SJCRH30 (cell line): ENCODE measurements around the gene GSG1L. TPM values are rescaled to one million over a fixed set of nuclear protein-coding genes. Genes with fewer than 3 reads are reported as not detected.

Source experiments
- DNase-seq, 2 experiments: peaks; one replicate each; pipeline ENCODE4 v3.0.0-alpha.2; 2015 to 2020
- H3K27ac ChIP-seq: fragments of 250-450 bp; sonication (Bioruptor Pico); 2 replicates; pipeline ENCODE4 v1.5.1; 2020; ENCODE audit warnings: mild to moderate bottlenecking, moderate library complexity
- H3K27me3 ChIP-seq: fragments of 250-450 bp; sonication (Bioruptor Pico); 2 replicates; pipeline ENCODE4 v1.5.1; 2020; ENCODE audit warnings: mild to moderate bottlenecking, moderate library complexity
- H3K36me3 ChIP-seq: fragments of 250-450 bp; sonication (Bioruptor Pico); 2 replicates; pipeline ENCODE4 v1.5.1; 2020; ENCODE audit warnings: mild to moderate bottlenecking, moderate library complexity
- H3K4me1 ChIP-seq: fragments of 250-450 bp; sonication (Bioruptor Pico); 2 replicates; pipeline ENCODE4 v1.5.1; 2020; ENCODE audit warnings: mild to moderate bottlenecking, moderate library complexity
- H3K4me3 ChIP-seq: fragments of 250-450 bp; sonication (Bioruptor Pico); 2 replicates; pipeline ENCODE4 v1.5.1; 2020; ENCODE audit warnings: mild to moderate bottlenecking, moderate library complexity
- H3K9me3 ChIP-seq: fragments of 250-450 bp; sonication (Bioruptor Pico); replicated peaks from 2 replicates; pipeline ENCODE4 v1.5.1; 2020; ENCODE audit warnings: mild to moderate bottlenecking, moderate library complexity
- total RNA-seq: library from RNA; depleted of rRNA; stranded (reverse); fragments of >200 nt; shearing (Covaris generic); gene quantifications from 2 replicates; pipeline ENCODE4 v1.2.3, GENCODE V29; 2014

The GSG1L gene
- total RNA-seq, 1 experiment from 2014 or later = not detected

- H3K9me3 ChIP-seq = no peaks in the 10 kb centered on the region
- H3K4me3 ChIP-seq = no peak overlapping the region
- no peaks in the 10 kb centered on the region for H3K4me1 ChIP-seq
- H3K27me3 ChIP-seq = no peaks in the 10 kb centered on the region
- no peak for DNase-seq
- no peaks in the 10 kb centered on the region for H3K36me3 ChIP-seq
- no peak overlapping the region for H3K27ac ChIP-seq
Observed at GRCh38 chr16:27927266-27927901, 136.1 kb downstream of the GSG1L start.

GRCh38 chr16:27925612-27926011, 137.9 kb downstream of the GSG1L start:
- DNase-seq = no peak
- no peaks in the 10 kb centered on the region for H3K36me3 ChIP-seq

GRCh38 chr16:27924411-27925118, 138.9 kb downstream of the GSG1L start:
- no peak overlapping the region for H3K27ac ChIP-seq
- no peak for DNase-seq
- no peak overlapping the region for H3K4me3 ChIP-seq
- no peaks in the 10 kb centered on the region for H3K4me1 ChIP-seq
- H3K9me3 ChIP-seq = no peaks in the 10 kb centered on the region
- no peaks in the 10 kb centered on the region for H3K36me3 ChIP-seq
- H3K27me3 ChIP-seq = no peaks in the 10 kb centered on the region

More at GRCh38 chr16:27925612-27926011, 137.9 kb downstream of the GSG1L start:
- H3K27ac ChIP-seq = no peak overlapping the region
- H3K4me3 ChIP-seq = no peak overlapping the region
- no peaks in the 10 kb centered on the region for H3K4me1 ChIP-seq
- H3K27me3 ChIP-seq = no peaks in the 10 kb centered on the region
- no peaks in the 10 kb centered on the region for H3K9me3 ChIP-seq

GRCh38 chr16:27923751-27924150, 139.8 kb downstream of the GSG1L start:
- Histone ChIP-seq H3K27me3 (no peaks in the 10 kb centered on the region), H3K4me3 (no peak overlapping the region), H3K27ac (no peak overlapping the region), H3K4me1 (no peaks in the 10 kb centered on the region), H3K36me3 (no peaks in the 10 kb centered on the region), H3K9me3 (no peaks in the 10 kb centered on the region)
- DNase-seq = no peak

- peak in 1 of 2 experiments; percentile 18 for DNase-seq
- Histone ChIP-seq H3K4me3 (no peak overlapping the region), H3K4me1 (no peaks in the 10 kb centered on the region), H3K27me3 (no peaks in the 10 kb centered on the region), H3K27ac (no peak overlapping the region), H3K36me3 (no peaks in the 10 kb centered on the region), H3K9me3 (no peaks in the 10 kb centered on the region)
Observed at GRCh38 chr16:27922433-27922832, 141.1 kb downstream of the GSG1L start.

GRCh38 chr16:27921134-27921533, 142.4 kb downstream of the GSG1L start:
- Histone ChIP-seq H3K27me3 (no peaks in the 10 kb centered on the region), H3K4me1 (no peaks in the 10 kb centered on the region), H3K27ac (no peak overlapping the region), H3K36me3 (no peaks in the 10 kb centered on the region), H3K9me3 (no peaks in the 10 kb centered on the region), H3K4me3 (no peak overlapping the region)
- DNase-seq = no peak

GRCh38 chr16:27920391-27920891, 143.1 kb downstream of the GSG1L start:
- no peaks in the 10 kb centered on the region for H3K27me3 ChIP-seq
- no peaks in the 10 kb centered on the region for H3K9me3 ChIP-seq
- no peak overlapping the region for H3K27ac ChIP-seq
- H3K4me3 ChIP-seq = no peak overlapping the region
- DNase-seq = peak in 1 of 2 experiments; percentile 4
- no peaks in the 10 kb centered on the region for H3K36me3 ChIP-seq
- H3K4me1 ChIP-seq = no peaks in the 10 kb centered on the region

- H3K36me3 ChIP-seq = no peaks in the 10 kb centered on the region
- DNase-seq = peak in 1 of 2 experiments; percentile 16
- no peaks in the 10 kb centered on the region for H3K4me1 ChIP-seq
- no peak overlapping the region for H3K4me3 ChIP-seq
- no peak overlapping the region for H3K27ac ChIP-seq
- H3K27me3 ChIP-seq = no peaks in the 10 kb centered on the region
- H3K9me3 ChIP-seq = no peaks in the 10 kb centered on the region
Observed at GRCh38 chr16:27918755-27919154, 144.8 kb downstream of the GSG1L start.

GRCh38 chr16:27917949-27918348, 145.6 kb downstream of the GSG1L start:
- DNase-seq = no peak
- H3K27ac ChIP-seq = no peak overlapping the region

GRCh38 chr16:27911486-27911885, 152.0 kb downstream of the GSG1L start:
- Histone ChIP-seq H3K4me1 (no peaks in the 10 kb centered on the region), H3K27ac (no peak overlapping the region), H3K9me3 (no peaks in the 10 kb centered on the region), H3K36me3 (no peaks in the 10 kb centered on the region), H3K4me3 (no peak overlapping the region), H3K27me3 (no peaks in the 10 kb centered on the region)
- no peak for DNase-seq

More at GRCh38 chr16:27917949-27918348, 145.6 kb downstream of the GSG1L start:
- Histone ChIP-seq H3K9me3 (no peaks in the 10 kb centered on the region), H3K4me1 (no peaks in the 10 kb centered on the region), H3K4me3 (no peak overlapping the region), H3K36me3 (no peaks in the 10 kb centered on the region), H3K27me3 (no peaks in the 10 kb centered on the region)

- Histone ChIP-seq H3K27me3 (no peaks in the 10 kb centered on the region), H3K4me1 (no peaks in the 10 kb centered on the region), H3K4me3 (no peak overlapping the region), H3K36me3 (no peaks in the 10 kb centered on the region), H3K9me3 (no peaks in the 10 kb centered on the region), H3K27ac (no peak overlapping the region)
- no peak for DNase-seq
Observed at GRCh38 chr16:27907457-27907972, 156.0 kb downstream of the GSG1L start.

GRCh38 chr16:27906883-27907282, 156.6 kb downstream of the GSG1L start:
- peak in 1 of 2 experiments; percentile 9 for DNase-seq
- Histone ChIP-seq H3K36me3 (no peaks in the 10 kb centered on the region), H3K27ac (no peak overlapping the region), H3K9me3 (no peaks in the 10 kb centered on the region), H3K4me1 (no peaks in the 10 kb centered on the region), H3K27me3 (no peaks in the 10 kb centered on the region), H3K4me3 (no peak overlapping the region)

GRCh38 chr16:27903046-27903655, 160.4 kb downstream of the GSG1L start:
- no peaks in the 10 kb centered on the region for H3K9me3 ChIP-seq
- no peak overlapping the region for H3K27ac ChIP-seq
- H3K4me3 ChIP-seq = no peak overlapping the region

GRCh38 chr16:27902551-27902950, 161.0 kb downstream of the GSG1L start:
- H3K36me3 ChIP-seq = no peaks in the 10 kb centered on the region
- no peak overlapping the region for H3K4me3 ChIP-seq
- DNase-seq = no peak
- no peaks in the 10 kb centered on the region for H3K4me1 ChIP-seq
- H3K9me3 ChIP-seq = no peaks in the 10 kb centered on the region
- H3K27ac ChIP-seq = no peak overlapping the region
- H3K27me3 ChIP-seq = no peaks in the 10 kb centered on the region

More at GRCh38 chr16:27903046-27903655, 160.4 kb downstream of the GSG1L start:
- no peak for DNase-seq
- no peaks in the 10 kb centered on the region for H3K36me3 ChIP-seq
- H3K4me1 ChIP-seq = no peaks in the 10 kb centered on the region
- no peaks in the 10 kb centered on the region for H3K27me3 ChIP-seq

GRCh38 chr16:27901956-27902355, 161.6 kb downstream of the GSG1L start:
- Histone ChIP-seq H3K9me3 (no peaks in the 10 kb centered on the region), H3K4me1 (no peaks in the 10 kb centered on the region), H3K27me3 (no peaks in the 10 kb centered on the region), H3K36me3 (no peaks in the 10 kb centered on the region), H3K4me3 (no peak overlapping the region), H3K27ac (no peak overlapping the region)
- no peak for DNase-seq
